HPDE6-E6E7 (cell line): ENCODE data around the gene INTS14.
"Not testable (repeated sequence)": the region's sequence is repeated elsewhere in the genome, so short reads cannot be mapped to it uniquely, and the experiment has no call there.

Experiments
- DNase-seq: peaks from one replicate; pipeline ENCODE4 v3.0.0; 2011; ENCODE audit warnings: missing footprints; ENCODE audit errors: extremely low spot score

Gene INTS14

GRCh38 chr15:65579762-65580161 is 31.2 kb downstream of the INTS14 start:
- no peak for DNase-seq

GRCh38 chr15:65578904-65579728 is 31.8 kb downstream of the INTS14 start:
- no peak for DNase-seq

GRCh38 chr15:65577129-65577996 is 33.6 kb downstream of the INTS14 start:
- no peak for DNase-seq

- DNase-seq: no peak
These were observed 34.3 kb downstream of the INTS14 start for GRCh38 chr15:65576664-65577063.

- DNase-seq: no peak
These were observed 39.0 kb downstream of the INTS14 start for GRCh38 chr15:65571971-65572370.

GRCh38 chr15:65569728-65570127 is 41.2 kb downstream of the INTS14 start:
- no peak for DNase-seq

- DNase-seq: no peak
These were observed 49.0 kb downstream of the INTS14 start for GRCh38 chr15:65561934-65562333.

GRCh38 chr15:65559941-65560340 is 51.0 kb downstream of the INTS14 start:
- DNase-seq: no peak

GRCh38 chr15:65558997-65559760 is 51.8 kb downstream of the INTS14 start:
- DNase-seq: no peak

- no peak for DNase-seq
These were observed 52.6 kb downstream of the INTS14 start for GRCh38 chr15:65558336-65558735.

GRCh38 chr15:65556622-65557021 is 54.3 kb downstream of the INTS14 start:
- DNase-seq: no peak

- no peak for DNase-seq
These were observed 57.2 kb downstream of the INTS14 start for GRCh38 chr15:65553691-65554090.

- not testable (repeated sequence) for DNase-seq
These were observed 58.1 kb downstream of the INTS14 start for GRCh38 chr15:65552851-65553250.

- DNase-seq: no peak
These were observed 59.7 kb downstream of the INTS14 start for GRCh38 chr15:65551183-65551582.

- DNase-seq: no peak
These were observed 60.2 kb downstream of the INTS14 start for GRCh38 chr15:65550681-65551098.

- DNase-seq: not testable (repeated sequence)
These were observed 61.6 kb downstream of the INTS14 start for GRCh38 chr15:65549288-65549687.

GRCh38 chr15:65547841-65548240 is 63.1 kb downstream of the INTS14 start:
- no peak for DNase-seq

- no peak for DNase-seq
These were observed 69.6 kb downstream of the INTS14 start for GRCh38 chr15:65541231-65541820.

- DNase-seq: no peak
These were observed 70.6 kb downstream of the INTS14 start for GRCh38 chr15:65540314-65540713.

- no peak for DNase-seq
These were observed 75.7 kb downstream of the INTS14 start for GRCh38 chr15:65535192-65535591.

- DNase-seq: no peak
These were observed 77.7 kb downstream of the INTS14 start for GRCh38 chr15:65533057-65533756.
